Measurements from ENCODE around the gene TEAD3.

TEAD3 gene

DNA sequence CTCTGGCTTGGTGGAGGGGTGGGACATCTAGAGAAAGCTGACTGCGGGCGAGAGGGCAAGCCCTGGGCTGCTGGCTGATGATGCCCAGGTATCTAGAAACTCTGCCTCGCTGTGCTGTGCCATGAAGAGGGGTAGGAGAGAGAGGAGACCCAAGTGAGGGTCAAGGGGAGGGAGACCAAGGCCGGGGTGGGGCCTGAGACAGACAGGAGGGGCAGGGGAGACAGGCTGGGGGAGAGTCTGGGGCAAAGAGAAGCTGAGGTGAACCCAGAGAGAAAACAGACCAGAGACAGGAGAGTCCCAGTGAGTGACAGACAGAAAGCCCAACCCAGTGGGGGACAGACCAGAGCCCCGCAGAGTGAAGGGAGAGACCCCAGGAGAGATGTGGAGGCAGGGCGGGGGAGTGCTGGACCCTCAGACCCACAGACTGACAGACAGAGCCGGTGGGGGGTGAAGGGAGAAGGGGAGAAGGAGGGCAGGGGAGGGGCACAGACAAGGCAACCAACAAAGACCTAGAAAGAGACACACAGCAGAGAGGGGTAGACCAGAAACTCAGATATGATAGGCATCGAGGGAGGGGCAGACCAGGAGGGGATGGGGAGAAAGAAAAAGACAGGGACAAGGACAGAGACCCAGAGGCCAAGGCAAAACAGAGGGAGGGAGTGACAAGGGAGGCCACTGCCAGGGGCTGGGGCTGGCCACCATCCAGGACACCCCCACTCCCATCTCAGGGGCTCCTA is 5.9 kb downstream of the TEAD3 start:
- peak overlapping the region; percentile 15; the same call in 1 of the 2 replicates for H3K27ac ChIP-seq
- TF ChIP-seq, protein P1, sequence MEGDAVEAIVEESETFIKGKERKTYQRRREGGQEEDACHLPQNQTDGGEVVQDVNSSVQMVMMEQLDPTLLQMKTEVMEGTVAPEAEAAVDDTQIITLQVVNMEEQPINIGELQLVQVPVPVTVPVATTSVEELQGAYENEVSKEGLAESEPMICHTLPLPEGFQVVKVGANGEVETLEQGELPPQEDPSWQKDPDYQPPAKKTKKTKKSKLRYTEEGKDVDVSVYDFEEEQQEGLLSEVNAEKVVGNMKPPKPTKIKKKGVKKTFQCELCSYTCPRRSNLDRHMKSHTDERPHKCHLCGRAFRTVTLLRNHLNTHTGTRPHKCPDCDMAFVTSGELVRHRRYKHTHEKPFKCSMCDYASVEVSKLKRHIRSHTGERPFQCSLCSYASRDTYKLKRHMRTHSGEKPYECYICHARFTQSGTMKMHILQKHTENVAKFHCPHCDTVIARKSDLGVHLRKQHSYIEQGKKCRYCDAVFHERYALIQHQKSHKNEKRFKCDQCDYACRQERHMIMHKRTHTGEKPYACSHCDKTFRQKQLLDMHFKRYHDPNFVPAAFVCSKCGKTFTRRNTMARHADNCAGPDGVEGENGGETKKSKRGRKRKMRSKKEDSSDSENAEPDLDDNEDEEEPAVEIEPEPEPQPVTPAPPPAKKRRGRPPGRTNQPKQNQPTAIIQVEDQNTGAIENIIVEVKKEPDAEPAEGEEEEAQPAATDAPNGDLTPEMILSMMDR (conservative IDR thresholded peaks at IDR 0.05): no peak

DNA sequence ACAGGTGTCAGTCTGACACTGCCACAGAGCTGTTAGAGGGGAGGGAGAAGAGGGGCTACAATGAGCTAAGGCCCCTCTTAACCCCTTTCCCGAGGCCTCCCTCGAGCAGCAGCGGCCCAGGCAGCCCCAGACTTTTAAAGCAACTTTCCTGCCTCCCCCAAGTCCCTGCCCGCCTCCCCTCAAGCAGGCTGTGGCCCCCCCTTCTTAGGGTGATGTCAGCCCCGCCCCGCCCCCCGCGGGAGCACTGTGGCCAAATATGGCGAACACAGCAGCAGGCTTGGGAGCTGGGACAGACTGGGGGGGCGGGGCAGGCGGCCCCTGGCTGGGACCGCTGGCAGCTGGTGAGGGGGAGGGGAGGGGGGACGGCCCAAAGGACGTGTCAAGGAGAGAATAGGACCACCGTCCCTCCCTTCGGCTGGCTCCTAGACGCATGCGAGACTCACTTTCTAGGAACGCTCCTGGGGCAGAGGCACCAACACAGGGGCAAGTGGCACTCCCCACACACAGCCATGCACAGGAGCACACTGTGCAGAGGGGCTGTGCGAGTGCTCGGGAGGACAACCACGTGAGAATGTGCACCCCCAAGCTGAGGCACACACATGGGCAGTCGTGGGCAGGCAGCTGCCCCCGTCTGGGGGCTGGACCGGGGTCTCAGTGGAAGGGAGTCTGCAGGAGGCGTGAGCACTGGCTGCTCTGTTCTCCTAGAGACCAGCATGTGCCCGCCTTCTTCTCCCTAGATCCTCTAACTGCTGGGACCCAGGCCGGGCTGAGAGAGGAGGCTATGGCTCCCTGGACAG is 6.7 kb downstream of the TEAD3 start:
- TF ChIP-seq, protein P1 (conservative IDR thresholded peaks at IDR 0.05): no peak
- H3K27ac ChIP-seq: no peak overlapping the region; the same call in 1 of the 2 replicates

DNA sequence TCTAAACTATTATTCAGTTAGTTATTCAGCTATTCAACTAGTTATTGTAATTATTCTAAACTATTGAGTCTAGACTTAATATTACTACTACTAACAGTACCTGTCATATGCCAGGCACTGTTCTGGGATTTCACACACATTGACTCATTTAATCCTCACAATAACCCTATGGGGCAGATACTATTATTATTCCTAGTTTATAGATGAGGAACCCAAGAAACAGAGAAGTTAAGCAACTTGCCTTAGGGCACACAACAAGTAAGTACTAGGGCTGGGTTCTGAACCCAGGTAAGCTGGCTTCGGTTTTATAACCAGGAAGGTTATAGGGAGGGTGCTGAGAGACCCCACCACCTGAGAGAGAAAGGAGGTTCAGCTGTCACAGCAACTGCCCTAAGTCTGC is 7.8 kb downstream of the TEAD3 start:
- peak overlapping the region; percentile 88 for H3K27ac ChIP-seq

GRCh38 chr6:35488517-35488862 is 8.4 kb downstream of the TEAD3 start:
- H3K27ac ChIP-seq: peak overlapping the region; percentile 88
- TF ChIP-seq, protein P1 (conservative IDR thresholded peaks at IDR 0.05): no peak

More for the DNA sequence above, 7.8 kb downstream of the TEAD3 start:
- TF ChIP-seq, protein P1 (conservative IDR thresholded peaks at IDR 0.05): no peak

DNA sequence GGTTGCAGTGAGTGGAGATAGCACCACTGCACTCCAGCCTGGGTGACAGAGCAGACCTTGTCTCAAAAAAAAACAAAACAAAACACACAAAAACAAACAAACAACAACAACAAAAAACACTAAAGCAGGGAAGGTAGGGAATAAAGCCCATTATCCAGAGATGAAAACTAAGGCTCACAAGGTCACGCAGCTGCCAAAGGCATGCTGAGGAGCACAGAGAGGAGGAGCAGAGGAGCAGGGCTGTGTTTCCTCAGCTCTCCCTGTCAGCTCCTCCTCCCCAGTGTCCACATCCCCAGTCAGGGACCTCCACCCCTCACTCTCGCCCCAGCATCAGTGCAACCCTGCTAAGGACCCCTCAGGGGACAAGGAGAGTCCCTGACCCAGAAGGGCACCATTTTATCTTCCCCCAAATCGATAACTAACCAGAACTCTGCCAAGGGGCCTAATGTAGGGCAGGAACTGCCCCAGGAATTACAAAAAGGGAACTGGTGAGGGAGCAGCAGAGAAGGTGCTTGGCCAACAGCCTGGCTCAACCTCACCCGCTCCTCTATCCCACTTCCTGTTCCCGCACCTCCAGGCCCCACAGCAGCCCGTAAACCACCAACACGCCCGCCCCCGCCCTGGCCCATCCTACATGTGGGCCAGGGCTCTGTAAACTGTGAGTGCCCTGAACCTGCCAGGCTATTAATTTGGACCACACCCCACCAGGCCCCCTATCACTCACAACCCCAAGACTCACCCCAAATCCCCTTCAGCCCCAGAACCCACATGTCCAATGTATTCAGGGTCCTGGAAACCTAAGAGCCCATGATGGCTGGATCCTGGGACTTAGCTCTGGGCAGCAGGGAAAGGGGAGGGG is 9.0 kb downstream of the TEAD3 start:
- TF ChIP-seq, protein P1 (conservative IDR thresholded peaks at IDR 0.05): no peak
- H3K27ac ChIP-seq: peak overlapping the region; percentile 88

- peak overlapping the region; percentile 88 for H3K27ac ChIP-seq
- TF ChIP-seq, protein P1 (conservative IDR thresholded peaks at IDR 0.05): no peak
These were observed 10.6 kb downstream of the TEAD3 start for GRCh38 chr6:35486005-35486925.

All from VCaP (cell line).